RWPE1 (cell line): ENCODE results near the gene NTSR1.
A peak's percentile ranks its signal among the peaks of the same experiment; 100 is the strongest.

Experiments used
- CTCF ChIA-PET: fragments of 350-600 bp; sonication (Branson Sonifier 250); formaldehyde crosslinking; extraction: SDS; loops from one replicate; lab custom pipeline; 2021; lab: Yijun Ruan, JAX
- POLR2A ChIA-PET: fragments of 400-600 bp; formaldehyde crosslinking; extraction: SDS; loops from one replicate; lab custom pipeline; 2020; ENCODE audit warnings: antibody characterized with exemption; ENCODE audit not compliant: low non-redundant PET; lab: Yijun Ruan, JAX
- DNase-seq: peaks from one replicate; pipeline ENCODE4 v3.0.0; 2012; ENCODE audit warnings: low spot score
- H3K27ac ChIP-seq: fragments of 450-650 bp; 2 replicates; pipeline ENCODE4 v1.5.1; 2017
- CTCF ChIP-seq: fragments of 450-650 bp; conservative IDR thresholded peaks from 2 replicates; pipeline ENCODE4 v1.5.1; 2017; ENCODE audit warnings: low read depth, mild to moderate bottlenecking

The NTSR1 gene

GRCh38 chr20:62716198-62716940 lies 7.7 kb downstream of the NTSR1 start:
- DNase-seq = no peak
- POLR2A ChIA-PET = interaction anchor here (0.6 kb wide), 1 partner anchor 78 kb away, joined by 4 read pairs; no protein-coding TSS in a partner anchor
- peak overlapping the region; percentile 30 for H3K27ac ChIP-seq
- no peak for TF ChIP-seq CTCF
- CTCF ChIA-PET = interaction anchor here (0.6 to 2.0 kb wide), 5 partner anchors 9 to 257 kb away, joined by 3 to 6 read pairs (median 3); no protein-coding TSS in a partner anchor

DNA sequence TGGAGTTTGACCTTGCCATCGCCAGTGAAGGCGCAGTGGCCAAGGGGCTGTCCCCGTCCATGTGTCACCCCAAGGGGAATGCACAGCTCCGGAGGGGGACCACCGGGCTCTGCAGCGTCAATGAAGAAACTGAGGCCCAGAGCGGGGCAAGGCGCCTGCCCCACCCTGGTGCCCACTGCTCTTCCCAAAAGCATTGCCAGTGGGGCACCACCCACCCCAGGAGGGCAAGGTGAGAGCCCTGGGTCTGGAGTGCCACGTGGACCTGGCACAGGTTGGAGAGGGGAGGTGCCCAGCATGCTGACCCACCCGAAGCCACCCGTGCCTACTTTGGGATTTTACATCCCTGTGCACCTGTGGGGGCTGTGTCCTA lies 8.3 kb downstream of the NTSR1 start:
- no peak for TF ChIP-seq CTCF
- ChIA-PET CTCF (interaction anchor here (0.7 to 2.0 kb wide), 3 partner anchors 9 to 89 kb away, joined by 3 to 6 read pairs (median 4); no protein-coding TSS in a partner anchor), POLR2A (no interaction called here)

DNA sequence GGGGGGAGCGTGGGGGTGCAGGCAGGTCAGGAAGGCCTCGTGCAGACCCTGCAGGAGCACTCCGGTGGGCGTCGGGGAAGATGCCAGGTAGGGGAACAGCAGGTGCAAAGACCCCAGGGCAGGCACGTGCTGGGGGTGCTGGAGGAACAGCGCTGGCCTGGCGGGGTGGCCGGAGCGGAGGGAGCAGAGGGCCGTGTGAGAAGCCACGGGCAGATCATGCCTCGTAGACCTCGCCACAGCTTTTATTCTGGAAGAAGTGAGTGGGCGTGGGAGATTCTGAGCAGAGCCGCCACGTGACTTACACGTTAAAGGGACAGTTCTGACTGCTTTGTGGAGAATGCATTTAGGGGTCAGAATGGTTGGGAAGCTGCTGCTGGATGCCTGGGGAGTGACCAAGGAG lies 9.3 kb downstream of the NTSR1 start:
- ChIA-PET CTCF (interaction anchor here (1.0 kb wide), 1 partner anchor 14 kb away, joined by 3 read pairs; no protein-coding TSS in a partner anchor), POLR2A (no interaction called here)
- TF ChIP-seq CTCF = no peak
- no peak overlapping the region for H3K27ac ChIP-seq
- DNase-seq = no peak

More for the DNA sequence above, 8.3 kb downstream of the NTSR1 start:
- H3K27ac ChIP-seq = no peak overlapping the region
- DNase-seq = no peak

GRCh38 chr20:62718546-62718945 lies 9.9 kb downstream of the NTSR1 start:
- CTCF ChIA-PET = interaction anchor here (1.0 to 1.1 kb wide), 2 partner anchors 7 to 15 kb away, joined by 3 to 5 read pairs; no protein-coding TSS in a partner anchor
- no peak overlapping the region for H3K27ac ChIP-seq
- DNase-seq = no peak
- POLR2A ChIA-PET = no interaction called here
- no peak for TF ChIP-seq CTCF

- POLR2A ChIA-PET = no interaction called here
Measured at GRCh38 chr20:62719250-62719935, 10.8 kb downstream of the NTSR1 start.

More at GRCh38 chr20:62719250-62719935, 10.8 kb downstream of the NTSR1 start:
- CTCF ChIA-PET = interaction anchor here (0.7 to 1.1 kb wide), 2 partner anchors 8 to 354 kb away, joined by 3 to 5 read pairs; no protein-coding TSS in a partner anchor
- no peak for TF ChIP-seq CTCF
- no peak overlapping the region for H3K27ac ChIP-seq
- no peak for DNase-seq
